ENCODE measurements around the gene MGME1. TPM values are rescaled to one million over a fixed set of nuclear protein-coding genes. Genes with fewer than 3 reads are reported as not detected.

Gene MGME1
- total RNA-seq, 1 experiment from 2014 or later: 50.5 TPM

GRCh38 chr20:17969278-17969883 lies 563 bp downstream of the MGME1 start:
- ChIA-PET CTCF (interaction anchor here (3.7 kb wide), 1 partner anchor 11 kb away, joined by 21 read pairs; no protein-coding TSS in a partner anchor), POLR2A (interaction anchor here (0.6 to 2.5 kb wide), 3 partner anchors 11 to 175 kb away, joined by 3 to 13 read pairs (median 5); no protein-coding TSS in a partner anchor)
- no peaks in the 10 kb centered on the region for H3K27me3 ChIP-seq (replicated peaks; ENCODE audit: control insufficient read depth, insufficient read depth, low read length)
- H3K4me1 ChIP-seq: peaks cover 44% of the 10 kb centered on the region
- Mint-ChIP-seq H3K4me3 (ENCODE audit: unreplicated experiment) (peak overlapping the region; percentile 93), H3K9me3 (ENCODE audit: unreplicated experiment) (no peaks in the 10 kb centered on the region), H3K4me1 (ENCODE audit: low read depth, unreplicated experiment) (peaks cover 23% of the 10 kb centered on the region), H3K36me3 (ENCODE audit: insufficient read depth, unreplicated experiment) (peaks cover 90% of the 10 kb centered on the region), H3K27ac (ENCODE audit: unreplicated experiment) (peak overlapping the region; percentile 99), H3K27me3 (ENCODE audit: insufficient read depth, unreplicated experiment) (no peaks in the 10 kb centered on the region)
- DNase-seq: peak; percentile 60 to 63
- no TSS peak for BruUV-seq (replicated peaks)
- no peaks in the 10 kb centered on the region for H3K9me3 ChIP-seq
- intact Hi-C loops (cut with micrococcal nuclease; ENCODE audit: unreplicated experiment): loop anchor here (1.0 to 5.0 kb wide), 4 partner anchors 16 to 402 kb away; partner anchors contain the start of genes KAT14 and PET117
- no peaks in the 10 kb centered on the region; the same call in 1 of the 2 replicates for H3K36me3 ChIP-seq (ENCODE audit: control insufficient read depth, insufficient read depth, low read length)
- no peak for TF ChIP-seq CTCF (IDR thresholded peaks at IDR 0.05; ENCODE audit: insufficient read depth in 1 of 2, low read depth in 1 of 2, low read length in 1 of 2, severe bottlenecking in 1 of 2, unreplicated experiment in 1 of 2)
- H3K4me3 ChIP-seq (ENCODE audit: low read depth, low read length): peak overlapping the region; percentile 72

GRCh38 chr20:17969884-17970409 lies 1.1 kb downstream of the MGME1 start:
- Mint-ChIP-seq H3K27ac (ENCODE audit: unreplicated experiment) (peak overlapping the region; percentile 99), H3K9me3 (ENCODE audit: unreplicated experiment) (no peaks in the 10 kb centered on the region), H3K4me1 (ENCODE audit: low read depth, unreplicated experiment) (peaks cover 18% of the 10 kb centered on the region), H3K27me3 (ENCODE audit: insufficient read depth, unreplicated experiment) (no peaks in the 10 kb centered on the region), H3K36me3 (ENCODE audit: insufficient read depth, unreplicated experiment) (peaks cover 88% of the 10 kb centered on the region), H3K4me3 (ENCODE audit: unreplicated experiment) (peak overlapping the region; percentile 93)
- DNase-seq: peak in 1 of 2 experiments; percentile 31
- intact Hi-C loops (cut with micrococcal nuclease; ENCODE audit: unreplicated experiment): loop anchor here (1.0 to 5.0 kb wide), 5 partner anchors 15 to 403 kb away; partner anchors contain the start of genes KAT14 and PET117
- POLR2A ChIA-PET: interaction anchor here (1.1 to 2.5 kb wide), 2 partner anchors 11 to 14 kb away, joined by 3 to 13 read pairs; no protein-coding TSS in a partner anchor
- no peaks in the 10 kb centered on the region; the same call in 1 of the 2 replicates for H3K36me3 ChIP-seq (ENCODE audit: control insufficient read depth, insufficient read depth, low read length)
- no peaks in the 10 kb centered on the region for H3K27me3 ChIP-seq (replicated peaks; ENCODE audit: control insufficient read depth, insufficient read depth, low read length)
- TSS peak; percentile 46 for BruUV-seq (replicated peaks)
- peak overlapping the region; percentile 72 for H3K4me3 ChIP-seq (ENCODE audit: low read depth, low read length)
- TF ChIP-seq CTCF (IDR thresholded peaks at IDR 0.05; ENCODE audit: insufficient read depth in 1 of 2, low read depth in 1 of 2, low read length in 1 of 2, severe bottlenecking in 1 of 2, unreplicated experiment in 1 of 2): no peak
- peaks cover 38% of the 10 kb centered on the region for H3K4me1 ChIP-seq
- CTCF ChIA-PET: interaction anchor here (3.7 kb wide), 1 partner anchor 12 kb away, joined by 21 read pairs; no protein-coding TSS in a partner anchor
- no peaks in the 10 kb centered on the region for H3K9me3 ChIP-seq

GRCh38 chr20:17971300-17972013 lies 2.6 kb downstream of the MGME1 start:
- no TSS peak for BruUV-seq (replicated peaks)
- peak overlapping the region; percentile 72 for H3K4me3 ChIP-seq (ENCODE audit: low read depth, low read length)
- Mint-ChIP-seq H3K4me3 (ENCODE audit: unreplicated experiment) (peak overlapping the region; percentile 93), H3K9me3 (ENCODE audit: unreplicated experiment) (no peaks in the 10 kb centered on the region), H3K36me3 (ENCODE audit: insufficient read depth, unreplicated experiment) (peaks cover 87% of the 10 kb centered on the region), H3K27me3 (ENCODE audit: insufficient read depth, unreplicated experiment) (no peaks in the 10 kb centered on the region), H3K4me1 (ENCODE audit: low read depth, unreplicated experiment) (peaks cover 20% of the 10 kb centered on the region), H3K27ac (ENCODE audit: unreplicated experiment) (peak overlapping the region; percentile 99)
- ChIA-PET POLR2A (interaction anchor here (0.5 to 0.8 kb wide), 3 partner anchors 13 to 23 kb away, joined by 3 to 4 read pairs (median 4); no protein-coding TSS in a partner anchor), CTCF (interaction anchor here (0.6 to 1.1 kb wide), 3 partner anchors 11 to 14 kb away, joined by 3 to 6 read pairs (median 3); no protein-coding TSS in a partner anchor)
- peaks cover 24% of the 10 kb centered on the region for H3K4me1 ChIP-seq
- DNase-seq: peak in 1 of 2 experiments; percentile 40
- no peak for TF ChIP-seq CTCF (IDR thresholded peaks at IDR 0.05; ENCODE audit: insufficient read depth in 1 of 2, low read depth in 1 of 2, low read length in 1 of 2, severe bottlenecking in 1 of 2, unreplicated experiment in 1 of 2)
- no peaks in the 10 kb centered on the region for H3K9me3 ChIP-seq
- intact Hi-C loops (cut with micrococcal nuclease; ENCODE audit: unreplicated experiment): no loop called here
- no peaks in the 10 kb centered on the region for H3K27me3 ChIP-seq (replicated peaks; ENCODE audit: control insufficient read depth, insufficient read depth, low read length)
- H3K36me3 ChIP-seq (ENCODE audit: control insufficient read depth, insufficient read depth, low read length): peaks cover 1% of the 10 kb centered on the region; the same call in 1 of the 2 replicates
